ENCODE data around the gene NUDT4. TPM values are rescaled to one million over a fixed set of nuclear protein-coding genes. Genes with fewer than 3 reads are reported as not detected.
A peak's percentile ranks its signal among the peaks of the same experiment; 100 is the strongest.

NUDT4 gene
- total and polyA plus RNA-seq, 9 of the 15 experiments (the other 6 are each of a cell fraction or from before 2014, with no cell fraction given), result 38.1 to 164 (median 99.2) TPM

DNA sequence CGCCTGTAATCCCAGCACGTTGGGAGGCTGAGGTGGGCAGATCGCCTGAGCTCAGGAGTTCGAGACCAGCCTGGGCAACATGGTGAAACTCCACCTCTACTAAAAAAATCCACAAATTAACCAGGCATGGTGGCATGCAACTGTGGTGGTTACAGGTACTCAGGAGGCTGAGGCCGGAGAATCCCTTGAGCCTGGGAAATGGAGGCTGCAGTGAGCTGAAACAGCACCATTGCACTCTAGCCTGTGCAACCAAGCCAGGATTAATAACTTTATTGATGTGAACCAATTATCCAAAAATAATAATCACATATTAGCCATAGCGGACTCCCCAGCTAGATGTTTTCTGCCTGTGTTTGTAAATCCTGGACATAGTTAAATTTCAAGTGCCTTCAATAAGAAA, 1.8 kb upstream of the NUDT4 start:
- ATAC-seq (no peak), FAIRE-seq (no peak), DNase-seq (ENCODE audit: extremely low read depth in 1 of 4, low spot score in 3 of 4) (no peak)
- Histone ChIP-seq H4K20me1 (replicated peaks; ENCODE audit: control insufficient read depth, insufficient read depth, low read length) (peaks cover 26% of the 10 kb centered on the region), H3K4me1 (replicated peaks in 1 of 2; ENCODE audit: control insufficient read depth in 2 of 2, insufficient read depth in 2 of 2, low read length in 2 of 2) (peaks cover 20 to 22% of the 10 kb centered on the region in 2 experiments; a peak in 4 of 5 replicates), H3K4me3 (peak overlapping the region; percentile 97), H3K9me1 (ENCODE audit: control insufficient read depth, insufficient read depth, low read length) (no peaks in the 10 kb centered on the region), H3K27me3 (ENCODE audit: control insufficient read depth in 2 of 2, insufficient read depth in 2 of 2, low read length in 2 of 2) (no peaks in the 10 kb centered on the region), H3K79me2 (ENCODE audit: control insufficient read depth, insufficient read depth, low read length) (peaks cover 84% of the 10 kb centered on the region), H3K9me3 (replicated peaks; ENCODE audit: control insufficient read depth, insufficient read depth, low read depth, low read length) (no peaks in the 10 kb centered on the region), H3K4me2 (ENCODE audit: insufficient read depth, low read length) (peak overlapping the region; percentile 100), H3K9ac (ENCODE audit: insufficient read depth in 1 of 2, low read depth in 2 of 2, low read length in 2 of 2) (peak overlapping the region; percentile 86 to 87), H2AFZ (ENCODE audit: low read depth, low read length) (no peak overlapping the region), H3K27ac (ENCODE audit: extremely low read depth, low read depth, low read length) (peak overlapping the region; percentile 84), H3K36me3 (ENCODE audit: control insufficient read depth, insufficient read depth, low read length) (peaks cover 14% of the 10 kb centered on the region)
- in situ Hi-C loops (cut with MboI), result no loop called here
- CTCF ChIA-PET (ENCODE audit: low intra/inter-chr PET ratio), result no interaction called here
- no peak for TF ChIP-seq MEIS2 (IDR thresholded peaks at IDR 0.05; ENCODE audit: partially characterized antibody)
- peak; percentile 51 for TF ChIP-seq CHD1 (IDR thresholded peaks at IDR 0.05; ENCODE audit: low read length)
- POLR2A ChIA-PET, result interaction anchor here (0.6 to 3.2 kb wide), 13 partner anchors 8 to 467 kb away, joined by 3 to 24 read pairs (median 4); partner anchors contain the start of gene EEA1
- BruUV-seq (replicated peaks), result no TSS peak
- intact Hi-C loops (cut with micrococcal nuclease), result loop anchor here (5.0 kb wide), 1 partner anchor 279 kb away; no protein-coding TSS in a partner anchor
- 44% methylated on average over 6 of the region's 6 CpGs for WGBS (ENCODE audit: insufficient coverage, low coverage, missing lambda C conversion rate)

DNA sequence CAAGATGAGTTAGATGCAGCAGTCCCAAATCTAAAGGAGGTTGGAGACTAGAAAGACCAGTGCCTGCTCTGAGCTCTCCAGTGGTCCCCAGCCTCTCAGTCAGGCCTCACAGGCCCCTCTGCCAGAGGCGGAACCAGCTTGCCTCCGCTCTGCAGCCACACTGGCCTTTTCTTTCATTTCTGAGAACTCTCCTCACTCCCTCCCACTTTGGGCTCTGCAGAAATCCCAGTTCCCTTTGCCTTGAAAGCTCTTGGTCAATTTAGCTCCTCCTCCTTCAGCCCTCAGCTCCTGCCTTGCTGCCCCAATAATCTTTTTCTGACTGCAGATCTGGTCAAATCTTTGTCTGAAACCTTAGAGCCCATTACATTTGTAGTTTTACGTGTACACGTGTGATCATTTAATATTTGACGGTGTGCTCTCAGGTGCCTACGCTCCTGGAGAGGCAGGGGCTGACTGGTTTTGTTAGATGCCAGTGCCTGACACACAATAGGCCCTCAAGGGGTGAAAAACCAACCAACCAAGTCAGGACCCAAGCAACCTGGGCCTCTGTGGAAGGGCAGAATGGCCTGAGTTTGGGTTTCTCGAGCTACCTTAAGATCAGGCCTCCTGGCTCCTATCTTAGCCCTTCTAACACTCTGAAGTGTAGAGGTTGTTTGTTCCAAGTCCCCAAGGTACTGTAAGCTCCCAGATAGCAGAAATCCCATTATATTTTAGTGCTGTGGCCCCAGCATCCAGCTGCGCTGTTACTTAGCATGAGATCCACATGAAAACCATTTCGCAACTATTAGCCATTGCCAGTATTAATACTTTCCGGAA, 1.1 kb upstream of the NUDT4 start:
- Histone ChIP-seq H3K4me1 (replicated peaks in 1 of 2; ENCODE audit: control insufficient read depth in 2 of 2, insufficient read depth in 2 of 2, low read length in 2 of 2) (peaks cover 17 to 18% of the 10 kb centered on the region in 2 experiments; a peak in 4 of 5 replicates), H3K4me3 (peak overlapping the region; percentile 97), H4K20me1 (replicated peaks; ENCODE audit: control insufficient read depth, insufficient read depth, low read length) (peaks cover 33% of the 10 kb centered on the region), H3K9ac (ENCODE audit: insufficient read depth in 1 of 2, low read depth in 2 of 2, low read length in 2 of 2) (peak overlapping the region; percentile 85 to 87), H3K4me2 (ENCODE audit: insufficient read depth, low read length) (peak overlapping the region; percentile 100), H3K9me3 (replicated peaks; ENCODE audit: control insufficient read depth, insufficient read depth, low read depth, low read length) (no peaks in the 10 kb centered on the region), H3K27ac (ENCODE audit: extremely low read depth, low read depth, low read length) (peak overlapping the region; percentile 84), H3K9me1 (ENCODE audit: control insufficient read depth, insufficient read depth, low read length) (no peaks in the 10 kb centered on the region), H2AFZ (ENCODE audit: low read depth, low read length) (peak overlapping the region; percentile 90), H3K27me3 (ENCODE audit: control insufficient read depth in 2 of 2, insufficient read depth in 2 of 2, low read length in 2 of 2) (no peaks in the 10 kb centered on the region), H3K79me2 (ENCODE audit: control insufficient read depth, insufficient read depth, low read length) (peaks cover 89% of the 10 kb centered on the region), H3K36me3 (ENCODE audit: control insufficient read depth, insufficient read depth, low read length) (peaks cover 21% of the 10 kb centered on the region)
- intact Hi-C loops (cut with micrococcal nuclease) (loop anchor here (1.0 to 5.0 kb wide), 2 partner anchors 60 to 279 kb away; no protein-coding TSS in a partner anchor), in situ Hi-C loops (cut with MboI) (no loop called here)
- POLR2A ChIA-PET, result interaction anchor here (0.6 to 2.1 kb wide), 16 partner anchors 7 to 1232 kb away, joined by 3 to 17 read pairs (median 3); partner anchors contain the start of gene EEA1
- peak in 2 of 4 experiments; percentile 59 to 90 for DNase-seq (ENCODE audit: extremely low read depth in 1 of 4, low spot score in 3 of 4)
- CTCF ChIA-PET (ENCODE audit: low intra/inter-chr PET ratio), result no interaction called here
- no TSS peak for BruUV-seq (replicated peaks)
- peak; percentile 86 for FAIRE-seq
- 4% methylated on average over 10 of the region's 10 CpGs for WGBS (ENCODE audit: insufficient coverage, low coverage, missing lambda C conversion rate)
- peak; percentile 60 for ATAC-seq
- TF ChIP-seq DIDO1 (tag; IDR thresholded peaks at IDR 0.05; ENCODE audit: low read depth) (no peak), ELF1 (tag; IDR thresholded peaks at IDR 0.05) (0 out of 2 replicates have a peak, but pooled peaks have one; percentile 27), MYNN (IDR thresholded peaks at IDR 0.05) (peak; percentile 59; the same call in 1 of the 2 replicates), MYNN (CRISPR knock-in tag; IDR thresholded peaks at IDR 0.05) (no peak), SP1 (CRISPR knock-in tag; IDR thresholded peaks at IDR 0.05) (no peak), HDAC1 (IDR thresholded peaks at IDR 0.05) (peak in 1 of 2 experiments; percentile 40; a peak in 2 of 4 replicates), ZFX (CRISPR knock-in tag; IDR thresholded peaks at IDR 0.05) (peak; percentile 52), RBFOX2 (IDR thresholded peaks at IDR 0.05; ENCODE audit: low read depth, low read length) (peak; percentile 66), POLR2G (IDR thresholded peaks at IDR 0.05; ENCODE audit: low read depth, low read length) (peak; percentile 65), NR4A1 (CRISPR knock-in tag; IDR thresholded peaks at IDR 0.05) (no peak), NR4A1 (tag; IDR thresholded peaks at IDR 0.05) (peak; percentile 47; the same call in 1 of the 2 replicates)
- TF ChIP-seq, protein P1, sequence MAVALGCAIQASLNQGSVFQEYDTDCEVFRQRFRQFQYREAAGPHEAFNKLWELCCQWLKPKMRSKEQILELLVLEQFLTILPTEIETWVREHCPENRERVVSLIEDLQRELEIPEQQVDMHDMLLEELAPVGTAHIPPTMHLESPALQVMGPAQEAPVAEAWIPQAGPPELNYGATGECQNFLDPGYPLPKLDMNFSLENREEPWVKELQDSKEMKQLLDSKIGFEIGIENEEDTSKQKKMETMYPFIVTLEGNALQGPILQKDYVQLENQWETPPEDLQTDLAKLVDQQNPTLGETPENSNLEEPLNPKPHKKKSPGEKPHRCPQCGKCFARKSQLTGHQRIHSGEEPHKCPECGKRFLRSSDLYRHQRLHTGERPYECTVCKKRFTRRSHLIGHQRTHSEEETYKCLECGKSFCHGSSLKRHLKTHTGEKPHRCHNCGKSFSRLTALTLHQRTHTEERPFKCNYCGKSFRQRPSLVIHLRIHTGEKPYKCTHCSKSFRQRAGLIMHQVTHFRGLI (CRISPR knock-in tag; IDR thresholded peaks at IDR 0.05), result 0 out of 2 replicates have a peak, but pooled peaks have one; percentile 28
